ENCODE results near the gene KCNH4. TPM values are rescaled to one million over a fixed set of nuclear protein-coding genes. Genes with fewer than 3 reads are reported as not detected.
A peak's percentile ranks its signal among the peaks of the same experiment; 100 is the strongest.

The KCNH4 gene
- total and polyA plus RNA-seq, 2 donors (not counting 1 experiment from before 2014, with no cell fraction given) = 0.62 to 1.0 TPM

DNA sequence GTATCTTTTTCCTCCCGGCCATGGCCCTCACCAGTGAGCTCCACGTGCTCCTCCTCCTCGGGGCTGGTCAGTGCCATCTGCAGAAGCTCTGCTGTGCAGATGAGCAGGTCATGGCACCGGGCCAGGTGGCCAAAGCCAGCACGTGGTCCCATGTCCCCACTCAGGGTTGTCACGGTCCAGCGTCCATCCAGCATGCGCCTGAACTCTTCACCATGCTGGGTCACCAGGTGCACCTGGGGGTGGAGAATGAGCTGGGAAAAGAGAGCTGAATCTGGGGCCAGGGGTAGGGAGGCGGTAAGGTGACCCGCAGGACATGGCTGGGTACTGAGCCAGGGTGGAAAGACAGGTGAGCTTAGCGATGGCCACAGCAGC, 69.7 kb downstream of the KCNH4 start:
- TF ChIP-seq, protein P1, sequence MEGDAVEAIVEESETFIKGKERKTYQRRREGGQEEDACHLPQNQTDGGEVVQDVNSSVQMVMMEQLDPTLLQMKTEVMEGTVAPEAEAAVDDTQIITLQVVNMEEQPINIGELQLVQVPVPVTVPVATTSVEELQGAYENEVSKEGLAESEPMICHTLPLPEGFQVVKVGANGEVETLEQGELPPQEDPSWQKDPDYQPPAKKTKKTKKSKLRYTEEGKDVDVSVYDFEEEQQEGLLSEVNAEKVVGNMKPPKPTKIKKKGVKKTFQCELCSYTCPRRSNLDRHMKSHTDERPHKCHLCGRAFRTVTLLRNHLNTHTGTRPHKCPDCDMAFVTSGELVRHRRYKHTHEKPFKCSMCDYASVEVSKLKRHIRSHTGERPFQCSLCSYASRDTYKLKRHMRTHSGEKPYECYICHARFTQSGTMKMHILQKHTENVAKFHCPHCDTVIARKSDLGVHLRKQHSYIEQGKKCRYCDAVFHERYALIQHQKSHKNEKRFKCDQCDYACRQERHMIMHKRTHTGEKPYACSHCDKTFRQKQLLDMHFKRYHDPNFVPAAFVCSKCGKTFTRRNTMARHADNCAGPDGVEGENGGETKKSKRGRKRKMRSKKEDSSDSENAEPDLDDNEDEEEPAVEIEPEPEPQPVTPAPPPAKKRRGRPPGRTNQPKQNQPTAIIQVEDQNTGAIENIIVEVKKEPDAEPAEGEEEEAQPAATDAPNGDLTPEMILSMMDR (IDR thresholded peaks at IDR 0.05) = no peak
- no peak for TF ChIP-seq EZH2 (IDR thresholded peaks at IDR 0.05; ENCODE audit: borderline replicate concordance, insufficient read depth, low read depth, low read length, poor library complexity, severe bottlenecking)
- Histone ChIP-seq H4K20me1 (ENCODE audit: control insufficient read depth, insufficient read depth, low read length, poor library complexity, severe bottlenecking) (no peaks in the 10 kb centered on the region), H3K4me1 (ENCODE audit: control insufficient read depth in 2 of 2, insufficient read depth in 2 of 2, low read length in 2 of 2) (peaks cover 40 to 55% of the 10 kb centered on the region in 2 donors), H3K36me3 (replicated peaks in 1 of 2; ENCODE audit: control extremely low read depth in 1 of 2, control insufficient read depth in 1 of 2, extremely low read depth in 1 of 2, insufficient read depth in 2 of 2, low read length in 1 of 2) (peaks cover 0 to 25% of the 10 kb centered on the region in 2 experiments), H3K27ac (ENCODE audit: low read length in 2 of 2) (peak overlapping the region in 1 of 2 donors; percentile 6), H3K9ac (ENCODE audit: low read length) (no peak overlapping the region), H3K4me3 (ENCODE audit: control extremely low read depth in 1 of 5, extremely low read depth in 1 of 5, insufficient read depth in 1 of 5, low read depth in 2 of 5, low read length in 4 of 5) (no peak overlapping the region), H3K9me3 (ENCODE audit: control extremely low read depth in 1 of 3, control insufficient read depth in 2 of 3, insufficient read depth in 1 of 3, low read length in 2 of 3) (peaks cover 0 to 4% (median 0%) of the 10 kb centered on the region in 3 donors), H2AFZ (ENCODE audit: insufficient read depth, low read depth, low read length, poor library complexity, severe bottlenecking) (no peak overlapping the region), H3K79me2 (ENCODE audit: control insufficient read depth, insufficient read depth, low read length) (peaks cover 14% of the 10 kb centered on the region), H3K27me3 (replicated peaks in 1 of 4; ENCODE audit: control extremely low read depth in 1 of 4, control insufficient read depth in 3 of 4, insufficient read depth in 4 of 4, low read length in 3 of 4) (no peaks in the 10 kb centered on the region), H3K4me2 (replicated peaks; ENCODE audit: low read depth, low read length, poor library complexity, severe bottlenecking) (peak overlapping the region; percentile 92)
- Mint-ChIP-seq H3K4me3 (peak overlapping the region; percentile 88), H3K9me3 (ENCODE audit: insufficient read depth) (no peaks in the 10 kb centered on the region), H3K27ac (peak overlapping the region; percentile 70), H3K27me3 (no peaks in the 10 kb centered on the region), H3K4me1 (peaks cover 57% of the 10 kb centered on the region)
- DNase-seq (peak; percentile 18), ATAC-seq (ENCODE audit: low read depth) (no peak)
- POLR2A ChIA-PET = no interaction called here
- intact Hi-C loops (cut with micrococcal nuclease) = loop anchor here (10.0 kb wide), 1 partner anchor 274 kb away; the partner anchor contains the start of gene STAT3
- 96% methylated on average over 11 of the region's 11 CpGs for WGBS (ENCODE audit: insufficient coverage)
- CTCF ChIA-PET = interaction anchor here (1.1 to 6.9 kb wide), 4 partner anchors 44 to 148 kb away, joined by 3 to 115 read pairs (median 18); partner anchors contain the start of genes CNP, KCNH4 and NKIRAS2

Data from B cell (primary cell).